Measurements from ENCODE around the gene LPCAT2. TPM values are rescaled to one million over a fixed set of nuclear protein-coding genes. Genes with fewer than 3 reads are reported as not detected.

The LPCAT2 gene
- total RNA-seq, 1 experiment from 2014 or later = 0.47 TPM

DNA sequence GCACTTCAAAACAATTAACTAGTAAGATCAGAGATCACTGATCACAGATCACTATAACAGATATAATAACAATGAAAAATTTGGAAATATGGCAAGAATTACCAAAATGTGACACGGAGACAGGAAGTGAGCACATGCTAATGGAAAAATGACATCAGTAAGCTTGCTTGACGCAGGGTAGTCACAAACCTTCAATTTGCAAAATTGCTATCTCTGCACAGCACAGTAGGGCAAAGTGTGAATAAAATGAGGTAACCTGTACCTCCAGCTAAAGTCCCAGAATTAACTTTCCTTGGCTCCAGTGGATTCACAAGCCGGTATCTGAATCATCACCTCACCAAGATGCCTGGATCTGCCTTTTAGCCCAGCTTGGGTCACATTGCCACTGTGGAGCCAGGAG lies 34.1 kb upstream of the LPCAT2 start:
- H3K27me3 ChIP-seq (replicated peaks) = no peaks in the 10 kb centered on the region
- no peak overlapping the region for H3K27ac ChIP-seq
- no peaks in the 10 kb centered on the region for H3K9me3 ChIP-seq (replicated peaks)
- H3K4me1 ChIP-seq (replicated peaks) = peaks cover 46% of the 10 kb centered on the region
- H3K36me3 ChIP-seq = peaks cover 3% of the 10 kb centered on the region
- no peak overlapping the region for H3K4me3 ChIP-seq
- DNase-seq (ENCODE audit: low read depth in 1 of 2, low spot score in 2 of 2) = no peak

- peaks cover 3% of the 10 kb centered on the region for H3K36me3 ChIP-seq
- H3K27me3 ChIP-seq (replicated peaks) = no peaks in the 10 kb centered on the region
- no peak overlapping the region for H3K4me3 ChIP-seq
- H3K9me3 ChIP-seq (replicated peaks) = no peaks in the 10 kb centered on the region
- peaks cover 42% of the 10 kb centered on the region for H3K4me1 ChIP-seq (replicated peaks)
- DNase-seq (ENCODE audit: low read depth in 1 of 2, low spot score in 2 of 2) = no peak
- no peak overlapping the region for H3K27ac ChIP-seq
Measured at GRCh38 chr16:55475919-55476318, 33.0 kb upstream of the LPCAT2 start.

- DNase-seq (ENCODE audit: low read depth in 1 of 2, low spot score in 2 of 2) = no peak
- Histone ChIP-seq H3K36me3 (peaks cover 8% of the 10 kb centered on the region), H3K27me3 (replicated peaks) (no peaks in the 10 kb centered on the region), H3K4me1 (replicated peaks) (peaks cover 42% of the 10 kb centered on the region), H3K27ac (no peak overlapping the region), H3K9me3 (replicated peaks) (no peaks in the 10 kb centered on the region), H3K4me3 (no peak overlapping the region)
Measured at GRCh38 chr16:55476625-55477533, 32.0 kb upstream of the LPCAT2 start.

DNA sequence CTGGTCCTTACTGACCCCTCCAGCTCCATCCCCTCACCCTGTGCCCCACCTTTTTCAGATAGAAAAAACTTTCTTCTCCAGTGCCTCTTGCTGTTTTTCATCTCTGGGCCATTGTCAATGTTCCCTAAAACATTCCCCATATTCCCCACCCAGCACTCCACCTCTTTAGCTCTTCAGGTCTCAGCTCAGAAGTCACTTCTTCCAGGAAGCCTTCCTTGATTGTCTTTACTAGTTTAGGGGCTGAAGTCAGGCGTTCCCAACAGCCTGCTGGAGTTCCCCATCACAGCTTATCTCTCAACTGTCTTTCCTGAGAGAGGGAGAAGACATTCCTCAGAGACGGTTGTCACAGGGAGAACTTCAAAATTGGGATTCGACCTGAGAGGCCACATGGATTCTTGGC lies 31.1 kb upstream of the LPCAT2 start:
- Histone ChIP-seq H3K27me3 (replicated peaks) (no peaks in the 10 kb centered on the region), H3K9me3 (replicated peaks) (no peaks in the 10 kb centered on the region), H3K4me1 (replicated peaks) (peaks cover 41% of the 10 kb centered on the region), H3K36me3 (peaks cover 17% of the 10 kb centered on the region), H3K4me3 (no peak overlapping the region), H3K27ac (no peak overlapping the region)
- DNase-seq (ENCODE audit: low read depth in 1 of 2, low spot score in 2 of 2) = no peak

- no peaks in the 10 kb centered on the region for H3K27me3 ChIP-seq (replicated peaks)
- peak within 1 kb of the TSS; percentile 89 for H3K4me3 ChIP-seq
- H3K36me3 ChIP-seq = peaks cover 29% of the 10 kb centered on the region
- H3K4me1 ChIP-seq (replicated peaks) = peaks cover 32% of the 10 kb centered on the region
- DNase-seq (ENCODE audit: low read depth in 1 of 2, low spot score in 2 of 2) = peak; percentile 42 to 82
- no peaks in the 10 kb centered on the region for H3K9me3 ChIP-seq (replicated peaks)
- H3K27ac ChIP-seq = peak within 1 kb of the TSS; percentile 54
Measured at GRCh38 chr16:55478827-55479429, 29.9 kb upstream of the LPCAT2 start, which contains the start of gene MMP2. Gene MMP2 (plus strand): TSS chr16:55479198. CDS start chr16:55479480, 282 bp downstream.

DNA sequence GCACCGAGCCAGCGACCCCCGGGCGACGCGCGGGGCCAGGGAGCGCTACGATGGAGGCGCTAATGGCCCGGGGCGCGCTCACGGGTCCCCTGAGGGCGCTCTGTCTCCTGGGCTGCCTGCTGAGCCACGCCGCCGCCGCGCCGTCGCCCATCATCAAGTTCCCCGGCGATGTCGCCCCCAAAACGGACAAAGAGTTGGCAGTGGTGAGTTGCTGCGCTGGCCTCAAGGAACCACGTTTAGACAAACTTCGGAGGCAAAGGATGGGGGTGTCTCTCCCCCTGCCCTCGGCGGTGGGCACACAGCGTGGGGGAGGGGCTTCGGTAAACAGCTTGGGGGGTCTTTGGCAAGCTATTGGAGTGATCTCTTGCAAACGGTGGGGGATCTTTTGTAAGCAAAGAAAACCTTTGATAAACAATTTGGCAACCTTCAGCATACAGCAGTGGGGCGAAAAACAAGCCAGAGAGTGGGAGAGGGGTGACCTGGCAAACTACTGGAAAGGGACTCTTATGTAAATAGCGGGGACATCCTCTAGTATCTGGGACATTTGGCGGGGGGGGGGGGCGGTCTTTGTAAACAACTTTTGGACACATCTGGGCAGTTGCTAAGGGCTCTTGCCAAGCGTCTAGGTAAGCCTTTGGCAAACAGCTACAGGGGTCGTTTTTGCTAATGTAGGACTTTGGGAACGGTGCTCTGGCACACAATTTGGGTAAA lies 29.3 kb upstream of the LPCAT2 start:
- Histone ChIP-seq H3K36me3 (peaks cover 35% of the 10 kb centered on the region), H3K27ac (peak overlapping the region; percentile 54), H3K9me3 (replicated peaks) (no peaks in the 10 kb centered on the region), H3K4me3 (peak overlapping the region; percentile 89), H3K27me3 (replicated peaks) (no peaks in the 10 kb centered on the region), H3K4me1 (replicated peaks) (peaks cover 32% of the 10 kb centered on the region)
- peak in 1 of 2 experiments; percentile 48 for DNase-seq (ENCODE audit: low read depth in 1 of 2, low spot score in 2 of 2)

GRCh38 chr16:55480228-55480655 lies 28.6 kb upstream of the LPCAT2 start:
- DNase-seq (ENCODE audit: low read depth in 1 of 2, low spot score in 2 of 2) = peak; percentile 81 to 88
- Histone ChIP-seq H3K27me3 (replicated peaks) (no peaks in the 10 kb centered on the region), H3K4me3 (peak overlapping the region; percentile 89), H3K4me1 (replicated peaks) (peaks cover 32% of the 10 kb centered on the region), H3K36me3 (peaks cover 42% of the 10 kb centered on the region), H3K9me3 (replicated peaks) (no peaks in the 10 kb centered on the region), H3K27ac (peak overlapping the region; percentile 54; the same call in 1 of the 2 replicates)

DNA sequence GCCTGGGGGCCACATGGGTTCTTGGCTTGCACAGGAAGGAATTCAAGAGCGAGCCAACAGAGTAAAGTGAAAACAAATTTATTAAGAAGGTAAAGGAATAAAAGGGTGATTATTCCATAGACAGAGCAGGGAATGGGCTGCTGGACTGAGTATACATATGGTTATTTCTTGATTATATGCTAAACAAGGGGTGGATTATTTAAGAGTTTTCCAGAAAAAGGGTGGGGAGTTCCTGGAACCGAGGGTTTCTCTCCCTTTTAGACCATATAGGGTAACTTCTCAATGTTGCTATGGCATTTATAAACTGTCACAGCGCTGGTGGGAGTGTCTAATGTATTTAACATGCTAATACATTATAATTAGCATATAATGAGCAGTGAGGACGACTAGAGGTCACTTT lies 27.8 kb upstream of the LPCAT2 start:
- peak overlapping the region; percentile 89 for H3K4me3 ChIP-seq
- H3K9me3 ChIP-seq (replicated peaks) = no peaks in the 10 kb centered on the region
- no peak for DNase-seq (ENCODE audit: low read depth in 1 of 2, low spot score in 2 of 2)
- no peaks in the 10 kb centered on the region for H3K27me3 ChIP-seq (replicated peaks)
- peaks cover 37% of the 10 kb centered on the region for H3K4me1 ChIP-seq (replicated peaks)
- no peak overlapping the region for H3K27ac ChIP-seq
- peaks cover 49% of the 10 kb centered on the region for H3K36me3 ChIP-seq

DNA sequence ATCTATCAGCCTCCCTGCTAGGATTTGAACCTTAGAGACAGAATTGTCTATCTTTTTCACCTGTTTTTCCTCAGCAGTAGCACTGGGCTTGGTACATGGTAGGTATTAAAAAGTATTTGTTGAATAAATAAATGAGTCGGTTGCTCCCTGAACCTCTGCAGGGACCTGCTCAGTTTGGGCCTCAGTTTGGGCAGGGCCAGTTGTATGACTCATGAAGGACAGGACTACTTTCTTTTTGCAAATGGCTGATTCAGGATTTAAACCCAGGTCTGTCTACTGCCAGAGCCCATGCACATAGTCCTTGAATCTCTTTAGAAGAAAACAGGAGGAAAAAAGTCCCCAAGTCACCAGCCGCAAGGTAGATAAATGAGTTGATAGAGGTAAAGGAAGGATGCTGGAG lies 26.8 kb upstream of the LPCAT2 start:
- Histone ChIP-seq H3K27ac (no peak overlapping the region), H3K9me3 (replicated peaks) (no peaks in the 10 kb centered on the region), H3K36me3 (peaks cover 60% of the 10 kb centered on the region), H3K27me3 (replicated peaks) (no peaks in the 10 kb centered on the region), H3K4me3 (no peak overlapping the region), H3K4me1 (replicated peaks) (peaks cover 47% of the 10 kb centered on the region)
- DNase-seq (ENCODE audit: low read depth in 1 of 2, low spot score in 2 of 2) = peak in 1 of 2 experiments; percentile 29

DNA sequence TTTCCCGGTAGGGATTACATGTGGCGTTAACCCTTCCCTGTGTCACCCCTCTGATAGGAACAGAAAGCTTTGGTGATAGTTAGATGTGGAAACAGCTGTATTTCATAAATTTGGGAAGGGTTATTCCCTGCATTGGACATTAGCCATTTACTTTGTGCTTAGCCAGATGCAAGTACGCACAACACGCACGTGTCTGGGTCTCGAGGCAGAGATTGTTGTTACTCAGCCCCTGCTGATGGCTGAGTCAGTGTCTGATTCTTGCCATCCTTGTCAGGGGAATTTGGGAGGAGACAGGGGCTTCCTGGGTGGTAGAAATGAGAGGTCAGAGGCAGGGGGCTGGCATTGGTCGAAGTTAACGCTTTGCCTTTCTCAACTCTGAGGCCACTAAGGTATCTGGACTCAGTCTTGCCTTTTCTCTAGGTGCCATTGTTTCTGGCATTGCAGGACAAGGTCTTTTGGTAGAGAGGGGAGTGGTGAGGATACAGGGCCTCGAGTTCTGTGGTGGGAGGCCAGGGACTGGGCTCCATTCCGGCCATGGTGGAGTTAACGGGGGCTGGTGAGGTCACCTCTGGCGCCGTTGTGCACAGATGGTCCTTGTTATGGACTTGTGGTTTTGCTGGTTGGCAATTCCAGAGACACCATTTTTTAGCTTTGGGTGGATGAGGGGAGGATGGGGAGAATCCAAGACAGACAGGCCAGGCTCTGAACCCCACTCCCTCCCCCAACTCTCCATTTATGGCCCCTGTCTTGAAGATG lies 21.6 kb upstream of the LPCAT2 start:
- peak; percentile 94 to 96 for DNase-seq (ENCODE audit: low read depth in 1 of 2, low spot score in 2 of 2)
- H3K9me3 ChIP-seq (replicated peaks) = no peaks in the 10 kb centered on the region
- H3K27me3 ChIP-seq (replicated peaks) = no peaks in the 10 kb centered on the region
- H3K4me1 ChIP-seq (replicated peaks) = peaks cover 41% of the 10 kb centered on the region
- no peak overlapping the region for H3K4me3 ChIP-seq
- H3K27ac ChIP-seq = peak overlapping the region; percentile 88
- peaks cover 93% of the 10 kb centered on the region for H3K36me3 ChIP-seq

GRCh38 chr16:55488306-55488705 lies 20.6 kb upstream of the LPCAT2 start:
- Histone ChIP-seq H3K9me3 (replicated peaks) (no peaks in the 10 kb centered on the region), H3K4me3 (no peak overlapping the region), H3K4me1 (replicated peaks) (peaks cover 38% of the 10 kb centered on the region), H3K27me3 (replicated peaks) (no peaks in the 10 kb centered on the region), H3K36me3 (peaks cover 91% of the 10 kb centered on the region), H3K27ac (peak overlapping the region; percentile 88)
- peak; percentile 33 to 66 for DNase-seq (ENCODE audit: low read depth in 1 of 2, low spot score in 2 of 2)

DNA sequence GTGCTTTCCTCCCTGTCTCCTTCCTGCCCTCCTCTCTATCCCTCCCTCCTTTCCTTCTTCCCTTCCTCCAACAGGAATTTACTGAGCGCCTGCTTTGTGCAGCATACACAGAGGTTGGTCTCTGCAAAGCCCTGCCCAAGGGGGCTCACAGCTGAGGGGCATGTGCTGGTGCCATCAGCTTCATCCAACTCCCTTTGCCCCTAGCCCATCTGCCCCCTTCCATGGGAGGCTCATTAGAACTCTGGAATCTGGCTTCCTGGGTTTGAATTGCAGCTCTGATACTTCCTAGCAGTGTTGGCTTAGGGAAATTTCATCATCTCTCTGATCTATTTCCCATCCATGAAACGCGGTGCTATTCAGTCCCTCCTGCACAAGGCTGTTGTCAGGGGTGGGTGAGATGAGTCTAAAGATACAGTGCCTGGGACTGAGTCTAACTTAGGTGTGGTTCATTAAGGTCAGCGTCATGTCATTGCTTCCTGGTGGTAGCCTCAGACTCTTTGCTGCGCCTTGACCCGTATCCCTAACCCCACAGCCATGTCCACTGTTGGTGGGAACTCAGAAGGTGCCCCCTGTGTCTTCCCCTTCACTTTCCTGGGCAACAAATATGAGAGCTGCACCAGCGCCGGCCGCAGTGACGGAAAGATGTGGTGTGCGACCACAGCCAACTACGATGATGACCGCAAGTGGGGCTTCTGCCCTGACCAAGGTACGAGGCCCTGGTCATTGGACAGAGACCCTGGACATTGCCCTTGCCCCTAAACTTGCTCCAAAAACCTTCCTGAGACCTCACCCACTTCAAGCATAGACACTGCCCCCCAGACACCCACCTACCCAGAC lies 19.5 kb upstream of the LPCAT2 start:
- DNase-seq (ENCODE audit: low read depth in 1 of 2, low spot score in 2 of 2) = no peak
- peaks cover 48% of the 10 kb centered on the region for H3K4me1 ChIP-seq (replicated peaks)
- H3K27ac ChIP-seq = no peak overlapping the region
- H3K9me3 ChIP-seq (replicated peaks) = no peaks in the 10 kb centered on the region
- H3K4me3 ChIP-seq = no peak overlapping the region
- no peaks in the 10 kb centered on the region for H3K27me3 ChIP-seq (replicated peaks)
- H3K36me3 ChIP-seq = peaks cover 91% of the 10 kb centered on the region

All from SJSA1 (cell line).